ENCODE data around the gene PAPSS1. TPM values are rescaled to one million over a fixed set of nuclear protein-coding genes. Genes with fewer than 3 reads are reported as not detected.

Gene PAPSS1
- total RNA-seq, 1 experiment from 2014 or later = 59.0 TPM

DNA sequence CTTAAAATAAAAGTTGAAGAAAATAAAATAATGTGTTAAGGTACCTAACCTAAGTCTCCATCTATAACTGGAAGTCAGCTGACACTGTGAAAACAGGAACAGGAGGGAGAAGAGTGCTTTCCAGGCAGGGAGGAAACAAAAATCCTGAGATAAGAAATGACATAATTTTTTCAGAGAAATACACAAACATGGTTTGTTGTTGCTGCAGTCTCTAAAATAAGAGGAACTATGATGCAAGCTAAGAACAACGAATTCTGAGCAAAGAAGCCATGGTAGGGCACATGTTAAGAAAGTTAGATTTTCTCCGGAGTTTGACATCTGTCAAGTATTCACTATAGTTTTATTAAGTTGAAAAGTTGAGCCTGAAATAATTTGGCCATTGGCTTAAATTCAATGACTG, 26.9 kb downstream of the PAPSS1 start (continued):
- no peak for TF ChIP-seq JUND (IDR thresholded peaks at IDR 0.05)
- no peak for TF ChIP-seq EZH2phosphoT487 (IDR thresholded peaks at IDR 0.05; ENCODE audit: borderline replicate concordance)
- no peak for TF ChIP-seq RAD21 (IDR thresholded peaks at IDR 0.05; ENCODE audit: low read depth)

DNA sequence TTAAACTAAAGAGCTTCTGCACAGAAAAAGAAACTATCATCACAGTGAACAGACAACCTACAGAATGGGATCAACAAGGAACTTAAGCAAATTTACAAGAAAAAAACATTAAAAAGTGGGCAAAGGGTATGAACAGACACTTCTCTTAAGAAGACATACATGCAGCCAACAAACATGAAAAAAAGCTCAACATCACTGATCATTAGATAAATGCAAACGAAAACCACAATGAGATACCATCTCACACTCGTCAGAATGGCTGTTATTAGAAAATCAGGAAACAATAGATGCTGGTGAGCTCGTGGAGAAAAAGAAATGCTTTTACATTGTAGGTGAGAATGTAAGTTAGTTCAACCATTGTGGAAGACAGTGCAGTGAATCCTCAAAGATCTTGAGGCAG, 27.8 kb downstream of the PAPSS1 start:
- ATAC-seq = no peak
- CTCF ChIA-PET = no interaction called here
- no peak overlapping the region for H2AFZ ChIP-seq (ENCODE audit: low read depth, low read length, poor library complexity, severe bottlenecking)
- peaks cover 6% of the 10 kb centered on the region; the same call in 1 of the 2 replicates for H3K79me2 ChIP-seq (ENCODE audit: insufficient read depth, low read length)
- no peak overlapping the region for H3K9ac ChIP-seq (ENCODE audit: low read length)
- H3K4me3 ChIP-seq (replicated peaks in 1 of 2; ENCODE audit: low read depth in 1 of 2, low read length in 2 of 2) = no peak overlapping the region
- H3K4me1 ChIP-seq (ENCODE audit: control insufficient read depth in 1 of 2, insufficient read depth in 2 of 2, low read length in 2 of 2) = peaks cover 6 to 19% of the 10 kb centered on the region in 2 experiments
- POLR2A ChIA-PET = no interaction called here
- no peaks in the 10 kb centered on the region for H3K27me3 ChIP-seq (ENCODE audit: insufficient read depth, low read length)
- H3K36me3 ChIP-seq (ENCODE audit: control insufficient read depth in 1 of 2, insufficient read depth in 2 of 2, low read length in 2 of 2) = no peaks in the 10 kb centered on the region
- no TSS peak for BruUV-seq (replicated peaks)
- DNase-seq (ENCODE audit: low read depth, low spot score) = no peak
- no peak overlapping the region for H3K4me2 ChIP-seq (ENCODE audit: low read length)
- H3K27ac ChIP-seq (ENCODE audit: low read depth, low read length) = no peak overlapping the region
- no peaks in the 10 kb centered on the region for H3K9me3 ChIP-seq (ENCODE audit: control insufficient read depth in 1 of 2, insufficient read depth in 1 of 2, low read depth in 1 of 2, low read length in 2 of 2)
- no peaks in the 10 kb centered on the region for H3K9me2 ChIP-seq (ENCODE audit: insufficient read depth)
- intact Hi-C loops (cut with micrococcal nuclease) = no loop called here
- RAD21 ChIA-PET (ENCODE audit: low non-redundant PET in 1 of 2, low total read pairs in 2 of 2, uncharacterized antibody in 2 of 2, unreplicated experiment in 2 of 2) = no interaction called here
- TF ChIP-seq POLR2A (IDR thresholded peaks at IDR 0.05; ENCODE audit: borderline replicate concordance, extremely low read depth, insufficient read depth, insufficient read length) (no peak), ZNF274 (IDR thresholded peaks at IDR 0.05; ENCODE audit: low read depth, low read length) (no peak), YY1 (IDR thresholded peaks at IDR 0.05; ENCODE audit: extremely low read depth, insufficient replicate concordance, low read depth, low read length) (no peak), ELF1 (IDR thresholded peaks at IDR 0.05; ENCODE audit: borderline replicate concordance, low read depth) (no peak), JUND (IDR thresholded peaks at IDR 0.05) (no peak), CBX3 (IDR thresholded peaks at IDR 0.05; ENCODE audit: low read depth) (no peak), FOSL1 (IDR thresholded peaks at IDR 0.05; ENCODE audit: low read depth) (no peak), EZH2 (IDR thresholded peaks at IDR 0.05) (no peak), SRF (IDR thresholded peaks at IDR 0.05; ENCODE audit: low read depth) (no peak), SIN3A (IDR thresholded peaks at IDR 0.05; ENCODE audit: low read depth) (no peak)
- TF ChIP-seq, protein P1, sequence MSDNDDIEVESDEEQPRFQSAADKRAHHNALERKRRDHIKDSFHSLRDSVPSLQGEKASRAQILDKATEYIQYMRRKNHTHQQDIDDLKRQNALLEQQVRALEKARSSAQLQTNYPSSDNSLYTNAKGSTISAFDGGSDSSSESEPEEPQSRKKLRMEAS (IDR thresholded peaks at IDR 0.05) = no peak
- H4K20me1 ChIP-seq (ENCODE audit: insufficient read depth) = no peaks in the 10 kb centered on the region

All from HCT116 (cell line).